SK-N-SH treated with all-trans-retinoic acid at 6 μM for 48 hours (cell line): ENCODE data around the gene SLC35A3.

Experiments
- ATAC-seq: fragments of 200-7000 bp; cut with Tn5 transposase; 3 replicates; pipeline ENCODE4 v1.9.1; 2020; ENCODE audit warnings: mild to moderate bottlenecking, moderate library complexity
- ARNTL ChIP-seq: fragments of 450-650 bp; formaldehyde crosslinking; IDR thresholded peaks from 2 replicates; pipeline ENCODE4 v1.5.0; 2020; ENCODE audit warnings: low read depth, mild to moderate bottlenecking, moderate library complexity, borderline replicate concordance
- BACH2 ChIP-seq: fragments of 250-450 bp; sonication (Bioruptor Pico); IDR thresholded peaks from 2 replicates; pipeline ENCODE4 v1.9.0; 2021; ENCODE audit warnings: mild to moderate bottlenecking, borderline replicate concordance
- CREB5 ChIP-seq: fragments of 250-450 bp; sonication (Bioruptor Pico); IDR thresholded peaks from 2 replicates; pipeline ENCODE4 v1.5.1; 2020; ENCODE audit warnings: low read depth, mild to moderate bottlenecking, moderate library complexity
- CSRNP3 ChIP-seq: fragments of 250-450 bp; sonication (Bioruptor Pico); IDR thresholded peaks from 2 replicates; pipeline ENCODE4 v1.5.1; 2021; ENCODE audit warnings: mild to moderate bottlenecking, moderate library complexity
- ESRRG ChIP-seq: fragments of 250-450 bp; sonication (Bioruptor Pico); IDR thresholded peaks from 2 replicates; pipeline ENCODE4 v1.6.1; 2021; ENCODE audit warnings: mild to moderate bottlenecking
- PATZ1 ChIP-seq: fragments of 250-450 bp; sonication (Bioruptor Pico); IDR thresholded peaks from 2 replicates; pipeline ENCODE4 v1.8.0; 2020; ENCODE audit warnings: mild to moderate bottlenecking, moderate library complexity, borderline replicate concordance
- POU6F1 ChIP-seq: fragments of 250-450 bp; sonication (Bioruptor Pico); IDR thresholded peaks from 2 replicates; pipeline ENCODE4 v1.8.0; 2021; ENCODE audit warnings: low read depth, mild to moderate bottlenecking, moderate library complexity, borderline replicate concordance
- PPARA ChIP-seq: fragments of 250-450 bp; sonication (Bioruptor Pico); IDR thresholded peaks from 2 replicates; pipeline ENCODE4 v1.5.0; 2020; ENCODE audit warnings: mild to moderate bottlenecking, borderline replicate concordance
- SNAI2 ChIP-seq: fragments of 250-450 bp; sonication (Bioruptor Pico); IDR thresholded peaks from 2 replicates; pipeline ENCODE4 v1.5.0; 2020; ENCODE audit warnings: mild to moderate bottlenecking, moderate library complexity
- TCF4 ChIP-seq: fragments of 250-450 bp; sonication (Bioruptor Pico); IDR thresholded peaks from 2 replicates; pipeline ENCODE4 v1.8.0; 2021; ENCODE audit warnings: mild to moderate bottlenecking, moderate library complexity, borderline replicate concordance
- TOX ChIP-seq: fragments of 250-450 bp; sonication (Bioruptor Pico); IDR thresholded peaks from 2 replicates; pipeline ENCODE4 v1.8.0; 2021; ENCODE audit warnings: mild to moderate bottlenecking, moderate library complexity, borderline replicate concordance
- TSHZ2 ChIP-seq: fragments of 250-450 bp; sonication (Bioruptor Pico); IDR thresholded peaks from 2 replicates; pipeline ENCODE4 v1.5.0; 2020; ENCODE audit warnings: mild to moderate bottlenecking, moderate library complexity
- ZC3H10 ChIP-seq: fragments of 250-450 bp; sonication (Bioruptor Pico); IDR thresholded peaks from 2 replicates; pipeline ENCODE4 v1.5.1; 2021; ENCODE audit warnings: mild to moderate bottlenecking, moderate library complexity
- ZFP3 ChIP-seq: fragments of 250-450 bp; sonication (Bioruptor Pico); IDR thresholded peaks from 2 replicates; pipeline ENCODE4 v1.5.0; 2020; ENCODE audit warnings: mild to moderate bottlenecking, moderate library complexity
- ZNF565 ChIP-seq: fragments of 450-650 bp; formaldehyde crosslinking; conservative IDR thresholded peaks from 2 replicates; pipeline ENCODE4 v1.5.0; 2020; ENCODE audit warnings: low read depth, mild to moderate bottlenecking, moderate library complexity
- ZNF70 ChIP-seq: fragments of 450-650 bp; formaldehyde crosslinking; IDR thresholded peaks from 2 replicates; pipeline ENCODE4 v1.5.0; 2020; ENCODE audit warnings: mild to moderate bottlenecking, moderate library complexity
- ZNF8 ChIP-seq: fragments of 450-650 bp; formaldehyde crosslinking; IDR thresholded peaks from 2 replicates; pipeline ENCODE4 v1.5.0; 2020; ENCODE audit warnings: mild to moderate bottlenecking, moderate library complexity

SLC35A3 gene

GRCh38 chr1:100073531-100073930, 103.7 kb downstream of the SLC35A3 start:
- TF ChIP-seq PPARA (no peak), POU6F1 (no peak), BACH2 (CRISPR knock-in tag) (no peak), ZFP3 (CRISPR knock-in tag) (no peak), ARNTL (CRISPR knock-in tag) (no peak), TCF4 (CRISPR knock-in tag) (no peak), ESRRG (no peak), CSRNP3 (CRISPR knock-in tag) (no peak), PATZ1 (CRISPR knock-in tag) (no peak), TOX (CRISPR knock-in tag) (no peak), CREB5 (no peak), ZNF70 (CRISPR knock-in tag) (no peak)
- TF ChIP-seq, all 23 proteins: peak for 0
- no peak for ATAC-seq

- no peak for ATAC-seq
- TF ChIP-seq ZNF565 (no peak), BACH2 (CRISPR knock-in tag) (no peak), SNAI2 (CRISPR knock-in tag) (no peak), ZNF8 (no peak), CREB5 (no peak), PPARA (no peak), ZC3H10 (no peak)
These were observed 105.0 kb downstream of the SLC35A3 start for GRCh38 chr1:100074604-100075395.

GRCh38 chr1:100075773-100076172, 106.0 kb downstream of the SLC35A3 start:
- TF ChIP-seq PPARA, result no peak
- TF ChIP-seq TSHZ2 (CRISPR knock-in tag), result no peak
- no peak for TF ChIP-seq TCF4 (CRISPR knock-in tag)
- TF ChIP-seq ZFP3 (CRISPR knock-in tag), result no peak
- no peak for TF ChIP-seq ZNF70 (CRISPR knock-in tag)
- TF ChIP-seq TOX (CRISPR knock-in tag), result no peak
- no peak for TF ChIP-seq ESRRG
- no peak for ATAC-seq
